HG02970 (cell line): ENCODE measurements around the gene QPCTL.
"Not testable (repeated sequence)": the region's sequence is repeated elsewhere in the genome, so short reads cannot be mapped to it uniquely, and the experiment has no call there.

Experiments
- ATAC-seq: cut with Tn5 transposase; IDR thresholded peaks from one replicate; pipeline ENCODE4 v1.9.1; 2021; ENCODE audit warnings: mild to moderate bottlenecking, moderate library complexity, moderate number of reproducible peaks; ENCODE audit not compliant: unreplicated experiment, low FRiP score

The QPCTL gene

GRCh38 chr19:45674946-45675345 is 17.5 kb upstream of the QPCTL start:
- no peak for ATAC-seq

GRCh38 chr19:45676851-45677263 is 15.6 kb upstream of the QPCTL start:
- no peak for ATAC-seq

GRCh38 chr19:45677351-45678230 is 14.9 kb upstream of the QPCTL start:
- ATAC-seq, result no peak

GRCh38 chr19:45681391-45682015 is 11.0 kb upstream of the QPCTL start:
- peak; percentile 43 for ATAC-seq

GRCh38 chr19:45682117-45682516 is 10.3 kb upstream of the QPCTL start:
- ATAC-seq, result no peak

- ATAC-seq, result no peak
Measured at GRCh38 chr19:45682908-45683307, 9.6 kb upstream of the QPCTL start.

- ATAC-seq, result not testable (repeated sequence)
Measured at GRCh38 chr19:45685045-45685444, 7.4 kb upstream of the QPCTL start.

- no peak for ATAC-seq
Measured at GRCh38 chr19:45687599-45687998, 4.9 kb upstream of the QPCTL start.

GRCh38 chr19:45691516-45692186 is 815 bp upstream of the QPCTL start, which contains the start of gene SNRPD2:
Gene SNRPD2 (minus strand): TSS chr19:45691953. CDS start chr19:45691888, 65 bp downstream.
- peak; percentile 55 for ATAC-seq

GRCh38 chr19:45693106-45693788 is 781 bp downstream of the QPCTL start:
- ATAC-seq, result no peak

- no peak for ATAC-seq
Measured at GRCh38 chr19:45701676-45702075, 9.2 kb downstream of the QPCTL start.

- ATAC-seq, result no peak
Measured at GRCh38 chr19:45705115-45705514, 12.6 kb downstream of the QPCTL start.

GRCh38 chr19:45705710-45706415 is 13.4 kb downstream of the QPCTL start:
- ATAC-seq, result no peak

GRCh38 chr19:45710356-45711130 is 18.1 kb downstream of the QPCTL start:
- no peak for ATAC-seq

GRCh38 chr19:45711851-45712698 is 19.6 kb downstream of the QPCTL start:
- no peak for ATAC-seq

GRCh38 chr19:45712699-45713067 is 20.2 kb downstream of the QPCTL start:
- no peak for ATAC-seq

GRCh38 chr19:45713141-45713540 is 20.7 kb downstream of the QPCTL start:
- ATAC-seq, result no peak

GRCh38 chr19:45715139-45715538 is 22.7 kb downstream of the QPCTL start:
- ATAC-seq, result no peak
